KOPT-K1 (cell line): ENCODE data around the gene CFAP99.
A peak's percentile ranks its signal among the peaks of the same experiment; 100 is the strongest.
"Not testable (repeated sequence)": the region's sequence is repeated elsewhere in the genome, so short reads cannot be mapped to it uniquely, and the experiment has no call there.

Experiments
- H3K27ac ChIP-seq: fragments of 200-600 bp; sonication (generic); 2 replicates; pipeline ENCODE4 v1.5.1; 2016; ENCODE audit warnings: antibody characterized with exemption, mild to moderate bottlenecking, low read depth, low read length; ENCODE audit not compliant: poor library complexity, severe bottlenecking
- H3K36me3 ChIP-seq: fragments of 200-600 bp; sonication (generic); 2 replicates; pipeline ENCODE4 v1.5.1; 2017; ENCODE audit warnings: antibody characterized with exemption, mild to moderate bottlenecking, low read length, moderate library complexity; ENCODE audit not compliant: insufficient read depth
- H3K9me3 ChIP-seq: fragments of 200-600 bp; sonication (generic); 2 replicates; pipeline ENCODE4 v1.5.1; 2017; ENCODE audit warnings: antibody characterized with exemption, low read length, mild to moderate bottlenecking; ENCODE audit not compliant: insufficient read depth, poor library complexity, severe bottlenecking

CFAP99 gene

GRCh38 chr4:2457481-2458295 lies 38.9 kb downstream of the CFAP99 start:
- H3K27ac ChIP-seq: no peak overlapping the region
- H3K9me3 ChIP-seq: no peaks in the 10 kb centered on the region
- H3K36me3 ChIP-seq: no peaks in the 10 kb centered on the region

GRCh38 chr4:2458546-2459491 lies 40.1 kb downstream of the CFAP99 start:
- no peaks in the 10 kb centered on the region for H3K36me3 ChIP-seq
- H3K9me3 ChIP-seq: no peaks in the 10 kb centered on the region
- H3K27ac ChIP-seq: no peak overlapping the region

GRCh38 chr4:2459589-2460349 lies 41.0 kb downstream of the CFAP99 start:
- Histone ChIP-seq H3K27ac (no peak overlapping the region), H3K9me3 (no peaks in the 10 kb centered on the region), H3K36me3 (no peaks in the 10 kb centered on the region)

- Histone ChIP-seq H3K27ac (no peak overlapping the region), H3K36me3 (no peaks in the 10 kb centered on the region), H3K9me3 (no peaks in the 10 kb centered on the region)
Measured at GRCh38 chr4:2461246-2461960, 42.6 kb downstream of the CFAP99 start.

GRCh38 chr4:2462218-2462991 lies 43.6 kb downstream of the CFAP99 start:
- H3K9me3 ChIP-seq: no peaks in the 10 kb centered on the region
- H3K36me3 ChIP-seq: no peaks in the 10 kb centered on the region
- H3K27ac ChIP-seq: no peak overlapping the region

GRCh38 chr4:2462992-2463762 lies 44.4 kb downstream of the CFAP99 start:
- Histone ChIP-seq H3K27ac (no peak overlapping the region), H3K36me3 (no peaks in the 10 kb centered on the region), H3K9me3 (no peaks in the 10 kb centered on the region)

- Histone ChIP-seq H3K9me3 (no peaks in the 10 kb centered on the region), H3K27ac (no peak overlapping the region), H3K36me3 (no peaks in the 10 kb centered on the region)
Measured at GRCh38 chr4:2465032-2465431, 46.3 kb downstream of the CFAP99 start.

- not testable (repeated sequence) for H3K9me3 ChIP-seq, H3K36me3 ChIP-seq, H3K27ac ChIP-seq
Measured at GRCh38 chr4:2465544-2465943, 46.8 kb downstream of the CFAP99 start.

GRCh38 chr4:2468456-2469191 lies 49.9 kb downstream of the CFAP99 start, which contains the start of gene RNF4:
Gene RNF4 (plus strand): TSS chr4:2469106. CDS start chr4:2490494, 21,388 bp downstream.
- peaks cover 30% of the 10 kb centered on the region for H3K36me3 ChIP-seq
- H3K27ac ChIP-seq: peak within 1 kb of the TSS; percentile 94

GRCh38 chr4:2469192-2469984 lies 50.6 kb downstream of the CFAP99 start:
- Histone ChIP-seq H3K36me3 (peaks cover 38% of the 10 kb centered on the region), H3K27ac (peak overlapping the region; percentile 94), H3K9me3 (no peaks in the 10 kb centered on the region)

More at GRCh38 chr4:2468456-2469191, 49.9 kb downstream of the CFAP99 start, which contains the start of gene RNF4:
- no peaks in the 10 kb centered on the region for H3K9me3 ChIP-seq

- Histone ChIP-seq H3K9me3 (no peaks in the 10 kb centered on the region), H3K27ac (peak overlapping the region; percentile 94), H3K36me3 (peaks cover 52% of the 10 kb centered on the region)
Measured at GRCh38 chr4:2470791-2471190, 52.0 kb downstream of the CFAP99 start.

- no peak overlapping the region for H3K27ac ChIP-seq
- no peaks in the 10 kb centered on the region for H3K9me3 ChIP-seq
- peaks cover 66% of the 10 kb centered on the region for H3K36me3 ChIP-seq
Measured at GRCh38 chr4:2472187-2472586, 53.4 kb downstream of the CFAP99 start.
